ENCODE results near the gene ADRA2B. TPM values are rescaled to one million over a fixed set of nuclear protein-coding genes. Genes with fewer than 3 reads are reported as not detected.

ADRA2B gene
- total RNA-seq, 4 donors from 2014 or later = 1.3 to 4.9 (median 2.1) TPM

- Histone ChIP-seq H3K27me3 (peaks cover 51% of the 10 kb centered on the region), H3K4me3 (no peak overlapping the region), H3K4me1 (no peaks in the 10 kb centered on the region), H3K9me3 (no peaks in the 10 kb centered on the region), H3K27ac (no peak overlapping the region), H3K36me3 (no peaks in the 10 kb centered on the region)
- TF ChIP-seq POLR2AphosphoS5 (IDR thresholded peaks at IDR 0.05) (no peak), EP300 (IDR thresholded peaks at IDR 0.05) (no peak), POLR2A (IDR thresholded peaks at IDR 0.05) (no peak), CTCF (IDR thresholded peaks at IDR 0.05) (no peak)
- no peak for ATAC-seq
- WGBS, 2 donors (ENCODE audit: low coverage in 1 of 2) = 92% methylated on average over 10 of the region's 14 CpGs
Observed at GRCh38 chr2:96124406-96125265, 8.3 kb upstream of the ADRA2B start.

- peaks cover 57% of the 10 kb centered on the region for H3K27me3 ChIP-seq
- H3K27ac ChIP-seq = no peak overlapping the region
- H3K36me3 ChIP-seq = no peaks in the 10 kb centered on the region
- no peaks in the 10 kb centered on the region for H3K9me3 ChIP-seq
- no CpG with 5 or more reads among the region's 11 CpGs for WGBS, 2 donors (ENCODE audit: low coverage in 1 of 2)
- ATAC-seq = no peak
- H3K4me3 ChIP-seq = no peak overlapping the region
- no peaks in the 10 kb centered on the region for H3K4me1 ChIP-seq
- TF ChIP-seq POLR2A (IDR thresholded peaks at IDR 0.05) (no peak), EP300 (IDR thresholded peaks at IDR 0.05) (no peak), POLR2AphosphoS5 (IDR thresholded peaks at IDR 0.05) (no peak), CTCF (IDR thresholded peaks at IDR 0.05) (no peak)
Observed at GRCh38 chr2:96123936-96124335, 7.6 kb upstream of the ADRA2B start.

GRCh38 chr2:96123290-96123689 is 6.9 kb upstream of the ADRA2B start:
- no peak overlapping the region for H3K4me3 ChIP-seq
- WGBS, 2 donors (ENCODE audit: low coverage in 1 of 2) = no CpG with 5 or more reads among the region's 1 CpG
- ATAC-seq = no peak
- peaks cover 64% of the 10 kb centered on the region for H3K27me3 ChIP-seq
- no peak for TF ChIP-seq EP300 (IDR thresholded peaks at IDR 0.05)
- no peak for TF ChIP-seq POLR2AphosphoS5 (IDR thresholded peaks at IDR 0.05)
- no peak for TF ChIP-seq POLR2A (IDR thresholded peaks at IDR 0.05)
- TF ChIP-seq CTCF (IDR thresholded peaks at IDR 0.05) = no peak
- H3K27ac ChIP-seq = no peak overlapping the region
- H3K36me3 ChIP-seq = no peaks in the 10 kb centered on the region
- no peaks in the 10 kb centered on the region for H3K9me3 ChIP-seq
- H3K4me1 ChIP-seq = no peaks in the 10 kb centered on the region

- no peak for ATAC-seq
- Histone ChIP-seq H3K36me3 (no peaks in the 10 kb centered on the region), H3K4me1 (peaks cover 0 to 2% (median 0%) of the 10 kb centered on the region in 3 donors), H3K9me3 (no peaks in the 10 kb centered on the region), H3K27ac (no peak overlapping the region), H3K27me3 (peaks cover 73% of the 10 kb centered on the region), H3K4me3 (no peak overlapping the region)
- whole genome bisulfite sequencing, 2 donors (ENCODE audit: low coverage in 1 of 2) = 76% methylated on average over 3 of the region's 5 CpGs; no CpG with 5 or more reads in 1 of the 2 donors
- TF ChIP-seq EP300 (IDR thresholded peaks at IDR 0.05) (no peak), POLR2A (IDR thresholded peaks at IDR 0.05) (no peak)
Observed at GRCh38 chr2:96122391-96122790, 6.0 kb upstream of the ADRA2B start.

- WGBS, 2 donors (ENCODE audit: low coverage in 1 of 2) = 83% methylated on average over 4 of the region's 4 CpGs; no CpG with 5 or more reads in 1 of the 2 donors
- no peaks in the 10 kb centered on the region for H3K36me3 ChIP-seq
- H3K4me3 ChIP-seq = no peak overlapping the region
- ATAC-seq = no peak
- peaks cover 83% of the 10 kb centered on the region for H3K27me3 ChIP-seq
- TF ChIP-seq POLR2A (IDR thresholded peaks at IDR 0.05) (no peak), EP300 (IDR thresholded peaks at IDR 0.05) (no peak), POLR2AphosphoS5 (IDR thresholded peaks at IDR 0.05) (no peak), CTCF (IDR thresholded peaks at IDR 0.05) (no peak)
- H3K27ac ChIP-seq = no peak overlapping the region
- no peaks in the 10 kb centered on the region for H3K9me3 ChIP-seq
- peaks cover 0 to 12% (median 8%) of the 10 kb centered on the region in 3 donors for H3K4me1 ChIP-seq
Observed at GRCh38 chr2:96121414-96121813, 5.0 kb upstream of the ADRA2B start.

Measured in gastroesophageal sphincter (tissue), 4 donors.